MM.1S (cell line): Measurements from ENCODE around the gene GALNT7.

Experiments
- DNase-seq: peaks from one replicate; pipeline ENCODE4 v3.0.0-alpha.2; 2015
- H2AFZ ChIP-seq: fragments of 300-600 bp; sonication (generic); 2 replicates; pipeline ENCODE4 v1.6.0; 2016; ENCODE audit warnings: antibody characterized with exemption, low read length
- H3F3A ChIP-seq: fragments of 300-600 bp; sonication (generic); 2 replicates; pipeline ENCODE4 v1.6.1; 2016; ENCODE audit warnings: mild to moderate bottlenecking, antibody characterized with exemption, low read length, moderate library complexity, mixed read lengths; ENCODE audit not compliant: insufficient read depth
- H3K27ac ChIP-seq: fragments of 300-600 bp; sonication (generic); 2 replicates; pipeline ENCODE4 v1.5.1; 2016; ENCODE audit warnings: mild to moderate bottlenecking, low read length
- H3K27me3 ChIP-seq: fragments of 300-600 bp; sonication (generic); replicated peaks from 2 replicates; pipeline ENCODE4 v1.6.0; 2016; ENCODE audit warnings: low read length; ENCODE audit not compliant: insufficient read depth
- H3K36me3 ChIP-seq: fragments of 300-600 bp; sonication (generic); replicated peaks from 2 replicates; pipeline ENCODE4 v1.6.1; 2016; ENCODE audit warnings: mild to moderate bottlenecking, low read length, mixed read lengths; ENCODE audit not compliant: insufficient read depth
- H3K4me1 ChIP-seq: fragments of 300-600 bp; sonication (generic); 2 replicates; pipeline ENCODE4 v1.6.1; 2016; ENCODE audit warnings: low read length, mixed read lengths
- H3K4me2 ChIP-seq: fragments of 300-600 bp; sonication (generic); 2 replicates; pipeline ENCODE4 v1.6.0; 2016; ENCODE audit warnings: low read depth, low read length
- H3K4me3 ChIP-seq: fragments of 300-600 bp; sonication (generic); 2 replicates; pipeline ENCODE4 v1.5.1; 2016; ENCODE audit warnings: low read length, mixed read lengths
- H3K79me2 ChIP-seq: fragments of 300-600 bp; sonication (generic); 2 replicates; pipeline ENCODE4 v1.6.1; 2016; ENCODE audit warnings: mixed run types, low read length, mixed read lengths
- H3K9ac ChIP-seq: fragments of 300-600 bp; sonication (generic); 2 replicates; pipeline ENCODE4 v1.6.1; 2016; ENCODE audit warnings: low read length, mixed read lengths
- H3K9me2 ChIP-seq: fragments of 300-600 bp; sonication (generic); replicated peaks from 2 replicates; pipeline ENCODE4 v1.6.1; 2016; ENCODE audit warnings: mild to moderate bottlenecking, low read length, mixed read lengths; ENCODE audit not compliant: insufficient read depth
- H3K9me3 ChIP-seq: fragments of 300-600 bp; sonication (generic); replicated peaks from 2 replicates; pipeline ENCODE4 v1.6.1; 2016; ENCODE audit warnings: mild to moderate bottlenecking, low read length, mixed read lengths; ENCODE audit not compliant: insufficient read depth
- H4K20me1 ChIP-seq: fragments of 300-600 bp; sonication (generic); 2 replicates; pipeline ENCODE4 v1.6.1; 2016; ENCODE audit warnings: mild to moderate bottlenecking, low read length, moderate library complexity, mixed read lengths; ENCODE audit not compliant: insufficient read depth
- EZH2 ChIP-seq: fragments of 300-600 bp; sonication (generic); optimal IDR thresholded peaks from 2 replicates; pipeline ENCODE3; 2017; ENCODE audit warnings: low read depth, mild to moderate bottlenecking, antibody characterized with exemption, low read length, mixed read lengths
- EZH2phosphoT487 ChIP-seq: fragments of 300-600 bp; sonication (generic); IDR thresholded peaks from 2 replicates; pipeline ENCODE4 v1.6.1; 2018; ENCODE audit warnings: antibody characterized with exemption, low read length
- TF ChIP-seq, protein P1 (sequence below): fragments of 300-600 bp; sonication (generic); IDR thresholded peaks from 2 replicates; pipeline ENCODE4 v1.5.1; 2016; ENCODE audit warnings: antibody characterized with exemption, low read length, mixed read lengths

The GALNT7 gene

GRCh38 chr4:173227756-173228155, 59.1 kb downstream of the GALNT7 start:
- no peak overlapping the region for H3K27ac ChIP-seq
- no peaks in the 10 kb centered on the region for H4K20me1 ChIP-seq
- 0 out of 2 replicates have a peak, but pooled peaks cover 6% of the 10 kb centered on the region for H3F3A ChIP-seq
- H3K4me1 ChIP-seq: peaks cover 13% of the 10 kb centered on the region
- H3K9ac ChIP-seq: no peak overlapping the region
- H3K79me2 ChIP-seq: 0 out of 2 replicates have a peak, but pooled peaks cover 3% of the 10 kb centered on the region
- TF ChIP-seq, protein P1, sequence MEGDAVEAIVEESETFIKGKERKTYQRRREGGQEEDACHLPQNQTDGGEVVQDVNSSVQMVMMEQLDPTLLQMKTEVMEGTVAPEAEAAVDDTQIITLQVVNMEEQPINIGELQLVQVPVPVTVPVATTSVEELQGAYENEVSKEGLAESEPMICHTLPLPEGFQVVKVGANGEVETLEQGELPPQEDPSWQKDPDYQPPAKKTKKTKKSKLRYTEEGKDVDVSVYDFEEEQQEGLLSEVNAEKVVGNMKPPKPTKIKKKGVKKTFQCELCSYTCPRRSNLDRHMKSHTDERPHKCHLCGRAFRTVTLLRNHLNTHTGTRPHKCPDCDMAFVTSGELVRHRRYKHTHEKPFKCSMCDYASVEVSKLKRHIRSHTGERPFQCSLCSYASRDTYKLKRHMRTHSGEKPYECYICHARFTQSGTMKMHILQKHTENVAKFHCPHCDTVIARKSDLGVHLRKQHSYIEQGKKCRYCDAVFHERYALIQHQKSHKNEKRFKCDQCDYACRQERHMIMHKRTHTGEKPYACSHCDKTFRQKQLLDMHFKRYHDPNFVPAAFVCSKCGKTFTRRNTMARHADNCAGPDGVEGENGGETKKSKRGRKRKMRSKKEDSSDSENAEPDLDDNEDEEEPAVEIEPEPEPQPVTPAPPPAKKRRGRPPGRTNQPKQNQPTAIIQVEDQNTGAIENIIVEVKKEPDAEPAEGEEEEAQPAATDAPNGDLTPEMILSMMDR: no peak
- TF ChIP-seq EZH2phosphoT487 (no peak), EZH2 (no peak)
- H3K36me3 ChIP-seq: no peaks in the 10 kb centered on the region
- no peak overlapping the region for H3K4me2 ChIP-seq
- no peaks in the 10 kb centered on the region for H3K27me3 ChIP-seq
- H3K9me3 ChIP-seq: no peaks in the 10 kb centered on the region
- H3K9me2 ChIP-seq: no peaks in the 10 kb centered on the region
- H3K4me3 ChIP-seq: no peak overlapping the region
- DNase-seq: no peak
- H2AFZ ChIP-seq: no peak overlapping the region

- Histone ChIP-seq H2AFZ (no peak overlapping the region), H3K36me3 (no peaks in the 10 kb centered on the region), H3K9me2 (no peaks in the 10 kb centered on the region), H3K79me2 (no peaks in the 10 kb centered on the region), H3K9ac (no peak overlapping the region), H3K4me3 (no peak overlapping the region), H4K20me1 (no peaks in the 10 kb centered on the region), H3K4me2 (peak overlapping the region; percentile 35; the same call in 1 of the 2 replicates), H3K4me1 (peaks cover 13% of the 10 kb centered on the region), H3K27me3 (no peaks in the 10 kb centered on the region), H3F3A (0 out of 2 replicates have a peak, but pooled peaks cover 6% of the 10 kb centered on the region), H3K27ac (no peak overlapping the region), H3K9me3 (no peaks in the 10 kb centered on the region)
- TF ChIP-seq, protein P1: no peak
- no peak for TF ChIP-seq EZH2phosphoT487
- TF ChIP-seq EZH2: no peak
- DNase-seq: peak; percentile 41
Measured at GRCh38 chr4:173230062-173230461, 61.5 kb downstream of the GALNT7 start.

DNA sequence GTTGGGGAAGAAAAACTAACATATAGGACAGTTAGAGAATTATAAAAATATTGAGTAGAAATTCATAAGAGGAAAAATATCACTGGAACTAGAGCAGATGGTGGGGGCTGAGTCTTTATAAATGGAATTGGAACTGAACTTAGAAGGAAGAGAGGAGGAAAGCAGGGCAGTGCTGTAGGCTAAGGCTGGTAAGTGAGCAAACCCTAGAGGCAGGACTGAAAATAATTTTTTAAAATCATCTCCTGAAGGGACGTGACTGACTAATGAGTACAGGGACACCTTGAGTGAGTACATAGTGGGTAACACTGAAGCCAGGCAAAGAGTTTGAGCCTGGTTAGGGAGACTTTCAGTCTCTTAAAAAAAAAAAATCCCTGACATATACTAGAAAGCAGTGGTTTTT, 63.3 kb downstream of the GALNT7 start:
- Histone ChIP-seq H3K4me1 (peaks cover 13% of the 10 kb centered on the region), H3K27ac (no peak overlapping the region), H3K9ac (no peak overlapping the region), H3F3A (0 out of 2 replicates have a peak, but pooled peaks cover 6% of the 10 kb centered on the region), H3K4me3 (no peak overlapping the region), H3K4me2 (no peak overlapping the region), H2AFZ (no peak overlapping the region), H4K20me1 (no peaks in the 10 kb centered on the region), H3K9me3 (no peaks in the 10 kb centered on the region), H3K36me3 (no peaks in the 10 kb centered on the region), H3K27me3 (no peaks in the 10 kb centered on the region), H3K79me2 (no peaks in the 10 kb centered on the region), H3K9me2 (no peaks in the 10 kb centered on the region)
- no peak for DNase-seq
- no peak for TF ChIP-seq EZH2
- TF ChIP-seq, protein P1: no peak
- no peak for TF ChIP-seq EZH2phosphoT487
